WERI-Rb-1 (cell line): Measurements from ENCODE around the gene TMEM52.

Experiments used
- DNase-seq: peaks from one replicate; pipeline ENCODE4 v3.0.0-alpha.2; 2020
- H3K27ac ChIP-seq: fragments of 250-450 bp; sonication (Bioruptor Pico); 2 replicates; pipeline ENCODE4 v1.5.1; 2020; ENCODE audit warnings: mild to moderate bottlenecking, moderate library complexity
- H3K27me3 ChIP-seq: fragments of 250-450 bp; sonication (Bioruptor Pico); 2 replicates; pipeline ENCODE4 v1.5.1; 2021; ENCODE audit warnings: mild to moderate bottlenecking, low read depth, moderate library complexity; ENCODE audit not compliant: insufficient read depth, severe bottlenecking
- H3K36me3 ChIP-seq: fragments of 250-450 bp; sonication (Bioruptor Pico); 2 replicates; pipeline ENCODE4 v1.5.1; 2020; ENCODE audit warnings: mild to moderate bottlenecking, moderate library complexity
- H3K4me3 ChIP-seq: 2 replicates; pipeline ENCODE4 v1.5.1; 2011; ENCODE audit warnings: low read depth, mild to moderate bottlenecking, control low read depth, low read length
- H3K9me3 ChIP-seq: fragments of 250-450 bp; sonication (Bioruptor Pico); 2 replicates; pipeline ENCODE4 v1.5.1; 2021; ENCODE audit warnings: mild to moderate bottlenecking, moderate library complexity; ENCODE audit not compliant: severe bottlenecking
- CTCF ChIP-seq: IDR thresholded peaks from 2 replicates; pipeline ENCODE4 v1.5.1; 2011; ENCODE audit warnings: low read depth, mild to moderate bottlenecking, control low read depth, inconsistent platforms, low read length

Gene TMEM52

GRCh38 chr1:1883092-1883873 lies 35.8 kb downstream of the TMEM52 start:
- H3K27ac ChIP-seq, result no peak overlapping the region
- H3K4me3 ChIP-seq, result no peak overlapping the region
- no peak for TF ChIP-seq CTCF
- H3K36me3 ChIP-seq, result peaks cover 15% of the 10 kb centered on the region
- H3K27me3 ChIP-seq, result no peaks in the 10 kb centered on the region
- no peaks in the 10 kb centered on the region for H3K9me3 ChIP-seq
- DNase-seq, result no peak

- 0 out of 2 replicates have a peak overlapping the region, but pooled peaks have one; percentile 28 for H3K27ac ChIP-seq
- H3K27me3 ChIP-seq, result no peaks in the 10 kb centered on the region
- TF ChIP-seq CTCF, result no peak
- H3K36me3 ChIP-seq, result peaks cover 18% of the 10 kb centered on the region
- no peak overlapping the region for H3K4me3 ChIP-seq
- DNase-seq, result no peak
- no peaks in the 10 kb centered on the region for H3K9me3 ChIP-seq
These were observed 37.4 kb downstream of the TMEM52 start for GRCh38 chr1:1881727-1882126.

- DNase-seq, result no peak
- H3K4me3 ChIP-seq, result no peak overlapping the region
- H3K9me3 ChIP-seq, result no peaks in the 10 kb centered on the region
- no peak for TF ChIP-seq CTCF
- H3K27me3 ChIP-seq, result no peaks in the 10 kb centered on the region
- peaks cover 27% of the 10 kb centered on the region for H3K36me3 ChIP-seq
- peak overlapping the region; percentile 8; the same call in 1 of the 2 replicates for H3K27ac ChIP-seq
These were observed 38.3 kb downstream of the TMEM52 start for GRCh38 chr1:1880617-1881312.

GRCh38 chr1:1879942-1880341 lies 39.1 kb downstream of the TMEM52 start:
- H3K4me3 ChIP-seq, result no peak overlapping the region
- no peak for DNase-seq
- H3K27ac ChIP-seq, result no peak overlapping the region
- TF ChIP-seq CTCF, result no peak
- H3K27me3 ChIP-seq, result no peaks in the 10 kb centered on the region
- H3K36me3 ChIP-seq, result peaks cover 35% of the 10 kb centered on the region
- no peaks in the 10 kb centered on the region for H3K9me3 ChIP-seq

GRCh38 chr1:1877865-1878436 lies 41.1 kb downstream of the TMEM52 start:
- no peak overlapping the region for H3K27ac ChIP-seq
- no peaks in the 10 kb centered on the region for H3K9me3 ChIP-seq
- no peak overlapping the region for H3K4me3 ChIP-seq
- no peaks in the 10 kb centered on the region for H3K27me3 ChIP-seq
- no peak for TF ChIP-seq CTCF
- peaks cover 45% of the 10 kb centered on the region for H3K36me3 ChIP-seq
- no peak for DNase-seq
